ENCODE results near the gene SORCS1.

GRCh38 chr10:106859892-106860652, 304.4 kb downstream of the SORCS1 start:
- TF ChIP-seq POLR2A (IDR thresholded peaks at IDR 0.05) (no peak), CTCF (IDR thresholded peaks at IDR 0.05) (no peak)

All from ovary (tissue), 3 donors.